LNCAP (cell line): ENCODE data around the gene TINAG.

Experiments
- CTCF ChIP-seq: fragments of 450-650 bp; IDR thresholded peaks from 2 replicates; pipeline ENCODE4 v1.5.1; 2017; ENCODE audit warnings: mild to moderate bottlenecking

Gene TINAG

GRCh38 chr6:54308289-54308985 lies at the start of gene TINAG:
TSS of gene TINAG (plus strand) at chr6:54308441. CDS start at chr6:54308551, 110 bp downstream.
- TF ChIP-seq CTCF = no peak

- no peak for TF ChIP-seq CTCF
Measured at GRCh38 chr6:54260025-54260424, 48.2 kb upstream of the TINAG start.

GRCh38 chr6:54262499-54262898 lies 45.7 kb upstream of the TINAG start:
- no peak for TF ChIP-seq CTCF

- TF ChIP-seq CTCF = no peak
Measured at GRCh38 chr6:54262971-54263370, 45.3 kb upstream of the TINAG start.

GRCh38 chr6:54264581-54265272 lies 43.5 kb upstream of the TINAG start:
- no peak for TF ChIP-seq CTCF

- TF ChIP-seq CTCF = no peak
Measured at GRCh38 chr6:54266400-54266923, 41.8 kb upstream of the TINAG start.

- TF ChIP-seq CTCF = peak; percentile 48
Measured at GRCh38 chr6:54267798-54268197, 40.4 kb upstream of the TINAG start.
